ENCODE data around the gene RNF182.
"Not testable (repeated sequence)": the region's sequence is repeated elsewhere in the genome, so short reads cannot be mapped to it uniquely, and the experiment has no call there.

RNF182 gene

DNA sequence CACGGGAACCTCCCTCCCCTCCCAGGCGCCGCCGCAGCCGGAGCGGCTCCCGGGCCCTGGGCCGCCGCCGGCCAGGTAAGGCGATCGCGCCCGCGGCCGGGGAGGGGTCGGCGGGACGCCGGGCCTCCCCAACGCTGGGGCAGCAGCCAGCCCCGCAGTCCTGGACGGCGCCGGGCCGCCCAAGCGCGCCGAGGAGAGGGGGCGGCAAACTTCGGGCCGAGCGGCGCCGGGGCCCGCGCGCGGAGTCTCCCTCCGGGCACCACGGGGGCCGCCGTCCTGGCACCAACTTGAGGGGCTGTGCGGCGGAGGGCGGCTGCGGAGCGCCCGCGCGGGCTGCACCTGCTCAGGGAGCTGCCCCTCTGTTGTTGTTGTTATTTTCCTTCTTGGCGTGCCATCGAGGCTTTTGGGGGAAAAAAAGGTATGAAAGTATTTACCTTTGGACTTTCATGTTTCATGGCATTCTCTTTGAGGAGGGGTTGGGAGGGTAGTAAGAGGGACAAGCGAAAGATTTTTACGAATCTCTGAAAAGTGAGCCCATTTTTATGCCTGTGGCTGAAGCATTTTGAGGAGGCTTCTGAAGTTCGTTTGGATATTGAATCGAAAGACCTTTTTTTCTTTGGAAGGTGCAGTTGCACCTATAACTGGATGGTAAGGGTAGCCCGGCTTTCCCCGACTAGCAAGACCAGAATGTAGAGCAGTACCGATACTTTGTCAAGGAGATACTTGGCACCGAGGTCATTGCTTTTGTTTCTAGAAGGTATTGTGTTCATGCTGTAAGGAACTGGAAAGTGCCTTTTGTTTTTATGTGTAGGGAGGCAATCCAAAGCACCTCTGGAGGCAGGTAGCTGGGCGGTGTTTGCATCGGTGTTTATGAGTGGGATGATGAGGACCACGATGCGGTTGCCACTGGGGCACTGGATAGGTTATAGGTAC, at the start of gene RNF182:
TSS of gene RNF182 (plus strand) at position 4 of the 933 bp plus-strand sequence. CDS start 52,168 bp downstream, outside the sequence.
- peak; percentile 85 for DNase-seq (ENCODE audit: insufficient read length, low spot score)
- FAIRE-seq: peak; percentile 80
- TF ChIP-seq POLR2A (IDR thresholded peaks at IDR 0.05; ENCODE audit: low read depth, low read length): peak; percentile 24; the same call in 1 of the 2 replicates

DNA sequence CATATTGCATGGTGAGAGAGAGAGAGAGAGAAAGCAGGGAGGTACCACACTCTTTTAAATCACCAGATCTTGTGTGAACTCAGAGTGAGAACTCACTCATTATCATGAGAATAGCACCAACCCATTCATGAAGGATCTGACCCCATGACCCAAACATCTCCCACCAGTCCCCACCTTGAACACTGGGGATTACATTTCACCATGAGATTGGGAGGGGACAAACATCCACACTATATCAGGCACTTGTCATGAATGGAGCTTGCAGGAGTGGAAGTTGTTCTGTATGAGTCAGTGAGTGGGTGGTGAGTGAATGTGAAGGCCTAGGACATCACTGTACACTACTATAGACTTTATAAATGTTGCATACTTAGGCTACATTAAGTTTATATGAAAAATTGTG, 47.7 kb upstream of the RNF182 start:
- FAIRE-seq (no peak), DNase-seq (ENCODE audit: insufficient read length, low spot score) (no peak)
- TF ChIP-seq POLR2A (IDR thresholded peaks at IDR 0.05; ENCODE audit: low read depth, low read length): no peak

DNA sequence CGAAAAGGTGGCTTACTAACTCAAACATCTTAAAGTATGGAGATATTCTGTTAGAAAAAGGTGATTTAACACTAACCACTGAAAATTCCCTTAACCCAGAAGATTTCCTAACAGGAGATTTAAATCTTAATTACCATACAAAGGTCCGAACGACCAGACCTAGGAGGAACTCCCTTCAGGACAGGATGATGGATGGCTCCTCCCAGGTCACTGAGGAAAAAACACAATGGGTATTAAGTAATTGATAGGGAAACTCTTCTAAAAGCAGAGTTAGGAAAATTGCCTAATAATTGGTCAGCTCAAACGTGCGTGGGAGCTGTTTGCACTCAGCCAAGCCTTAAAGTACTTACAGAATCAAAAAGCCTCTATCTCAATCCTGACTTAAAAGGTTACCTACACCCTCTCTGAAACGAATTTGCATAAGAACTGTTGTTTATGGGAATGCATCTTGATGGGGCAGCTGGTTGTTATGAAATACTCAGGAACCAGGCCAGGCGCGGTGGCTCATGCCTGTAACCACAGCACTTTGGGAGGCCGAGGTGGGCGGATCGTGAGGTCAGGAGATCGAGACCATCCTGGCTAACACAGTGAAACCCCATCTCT, 44.6 kb upstream of the RNF182 start:
- DNase-seq (ENCODE audit: insufficient read length, low spot score); FAIRE-seq: not testable (repeated sequence)

DNA sequence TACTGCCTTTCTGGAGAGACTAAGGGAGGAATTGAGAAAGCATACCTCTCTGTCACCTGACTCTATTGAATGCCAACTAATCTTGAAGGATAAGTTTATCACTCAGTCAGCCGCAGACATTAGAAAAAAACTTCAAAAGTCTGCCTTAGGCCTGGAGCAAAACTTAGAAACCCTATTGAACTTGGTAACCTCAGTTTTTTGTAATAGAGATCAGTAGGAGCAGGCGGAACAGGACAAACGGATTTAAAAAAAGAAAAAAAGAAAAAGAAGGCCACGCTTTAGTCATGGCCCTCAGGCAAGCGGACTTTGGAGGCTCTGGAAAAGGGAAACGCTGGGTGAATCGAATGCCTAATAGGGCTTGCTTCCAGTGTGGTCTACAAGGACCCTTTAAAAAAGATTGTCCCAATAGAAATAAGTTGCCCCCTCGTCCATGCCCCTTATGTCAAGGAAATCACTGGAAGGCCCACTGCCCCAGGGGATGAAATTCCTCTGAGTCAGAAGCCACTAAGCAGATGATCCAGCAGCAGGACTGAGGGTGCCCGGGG, 43.1 kb upstream of the RNF182 start:
- DNase-seq (ENCODE audit: insufficient read length, low spot score): no peak
- no peak for TF ChIP-seq POLR2A (IDR thresholded peaks at IDR 0.05; ENCODE audit: low read depth, low read length)
- no peak for FAIRE-seq

DNA sequence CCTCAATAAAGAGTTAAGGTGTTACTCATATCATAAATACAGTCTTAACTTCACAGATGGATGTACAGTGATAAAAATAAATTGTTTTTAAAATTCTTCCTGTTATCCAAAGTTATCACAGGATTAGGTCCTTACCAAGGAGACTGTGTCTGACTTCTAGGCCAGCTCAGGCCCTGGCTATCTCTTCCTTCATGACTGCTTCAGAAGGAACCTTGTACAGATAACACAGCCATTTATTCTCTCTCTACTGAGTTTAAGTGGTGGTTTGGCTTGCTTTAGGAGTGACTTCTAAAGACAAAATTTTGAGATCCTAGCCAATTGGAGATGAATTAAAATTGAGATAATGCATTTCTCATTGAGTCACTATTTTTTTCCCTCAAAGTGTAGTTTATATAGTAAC, 40.8 kb upstream of the RNF182 start:
- TF ChIP-seq POLR2A (IDR thresholded peaks at IDR 0.05; ENCODE audit: low read depth, low read length): no peak
- DNase-seq (ENCODE audit: insufficient read length, low spot score) (no peak), FAIRE-seq (no peak)

DNA sequence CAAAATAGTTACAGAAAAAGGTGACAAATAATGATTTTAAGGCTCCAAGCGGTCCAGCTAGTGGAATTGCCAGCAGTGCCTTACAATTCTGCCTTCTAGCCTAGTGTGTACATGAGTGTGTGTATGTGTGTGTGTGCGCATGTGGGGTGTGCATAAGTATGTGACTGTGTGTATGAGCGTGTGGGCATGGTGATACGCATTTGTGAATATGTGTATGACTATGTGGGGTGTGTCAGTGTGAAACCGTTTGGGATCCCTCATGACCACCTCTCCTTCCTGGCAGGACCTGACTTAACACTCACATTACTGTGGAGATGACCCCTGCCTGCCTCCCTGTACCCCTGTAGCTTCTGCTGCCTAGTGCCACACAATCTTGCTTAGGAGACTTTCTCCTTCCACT, 40.4 kb upstream of the RNF182 start:
- no peak for TF ChIP-seq POLR2A (IDR thresholded peaks at IDR 0.05; ENCODE audit: low read depth, low read length)
- FAIRE-seq (no peak), DNase-seq (ENCODE audit: insufficient read length, low spot score) (no peak)

- no peak for DNase-seq (ENCODE audit: insufficient read length, low spot score)
Measured at GRCh38 chr6:13885601-13886000, 39.2 kb upstream of the RNF182 start.

GRCh38 chr6:13886949-13887348, 37.8 kb upstream of the RNF182 start:
- FAIRE-seq (no peak), DNase-seq (ENCODE audit: insufficient read length, low spot score) (no peak)
- no peak for TF ChIP-seq POLR2A (IDR thresholded peaks at IDR 0.05; ENCODE audit: low read depth, low read length)

More at GRCh38 chr6:13885601-13886000, 39.2 kb upstream of the RNF182 start:
- no peak for TF ChIP-seq POLR2A (IDR thresholded peaks at IDR 0.05; ENCODE audit: low read depth, low read length)
- FAIRE-seq: no peak

DNA sequence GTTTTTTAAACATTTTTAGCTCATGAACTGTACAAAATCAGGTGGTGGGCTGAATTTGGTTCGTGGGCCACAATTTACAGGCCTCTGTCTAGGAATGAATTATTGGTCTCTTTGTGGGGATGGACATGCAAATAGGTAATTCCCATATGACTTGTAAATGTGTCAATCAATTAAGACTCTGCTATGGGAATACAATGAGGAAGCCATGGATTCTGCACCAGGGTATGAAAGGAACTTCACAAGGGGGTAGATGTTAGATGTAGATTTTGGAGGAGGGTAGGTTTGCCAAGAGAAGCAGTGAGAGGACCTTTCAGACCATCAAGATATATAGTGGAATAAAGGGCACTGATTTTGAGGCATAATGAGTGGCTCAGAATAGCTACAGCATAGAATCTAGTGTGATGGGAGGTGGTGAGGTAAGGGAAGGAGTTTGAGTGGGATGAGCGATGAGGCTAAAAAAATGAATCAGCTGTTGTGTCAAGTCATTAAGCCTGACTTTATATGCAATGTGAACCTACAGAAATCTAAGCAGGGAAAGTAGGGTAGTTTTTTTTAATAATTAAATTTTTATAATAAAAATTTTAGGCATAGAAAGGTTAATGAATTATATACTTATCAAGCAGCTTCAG, 32.6 kb upstream of the RNF182 start:
- FAIRE-seq: no peak
- DNase-seq (ENCODE audit: insufficient read length, low spot score): no peak

DNA sequence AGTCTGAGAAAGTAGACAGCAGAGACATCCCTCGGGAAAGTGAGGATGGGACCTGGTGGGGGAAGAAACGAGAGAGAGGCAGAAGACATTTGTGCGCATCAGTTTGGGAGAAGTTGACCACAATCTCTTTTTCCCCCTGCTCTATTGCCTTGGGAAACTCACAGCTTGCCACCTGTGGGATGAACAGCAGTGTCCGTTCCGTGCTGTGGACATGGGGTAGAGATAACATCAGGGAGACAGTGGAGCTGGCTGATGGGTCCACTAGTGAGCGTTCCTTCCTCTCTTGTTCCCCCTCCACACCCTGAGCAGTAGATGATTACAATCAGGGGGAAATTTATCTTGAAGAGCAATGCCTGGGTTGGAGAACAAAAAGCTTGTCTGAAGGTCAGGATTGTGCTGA, 21.8 kb upstream of the RNF182 start:
- no peak for DNase-seq (ENCODE audit: insufficient read length, low spot score)
- no peak for TF ChIP-seq POLR2A (IDR thresholded peaks at IDR 0.05; ENCODE audit: low read depth, low read length)
- no peak for FAIRE-seq

More for the DNA sequence above, 32.6 kb upstream of the RNF182 start:
- no peak for TF ChIP-seq POLR2A (IDR thresholded peaks at IDR 0.05; ENCODE audit: low read depth, low read length)

DNA sequence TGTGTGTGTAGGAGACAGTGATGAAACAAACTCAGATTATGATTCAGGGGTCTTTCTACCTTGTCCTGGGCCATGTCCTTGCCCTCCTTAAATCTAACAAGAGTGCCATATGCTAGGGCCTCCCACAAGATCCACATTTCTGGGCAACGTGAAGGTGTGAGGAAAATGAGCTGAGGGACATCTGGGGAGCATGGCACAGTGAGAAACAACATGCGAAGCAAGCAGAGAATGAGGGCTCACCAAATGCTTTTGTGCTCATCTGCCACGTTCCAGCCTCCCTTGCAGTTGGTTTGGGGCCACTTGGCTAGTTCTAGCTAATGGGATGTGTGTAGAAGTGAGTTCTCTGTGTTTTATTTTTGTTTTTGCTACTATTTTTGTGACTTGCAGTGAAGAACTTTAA, 21.4 kb upstream of the RNF182 start:
- FAIRE-seq (no peak), DNase-seq (ENCODE audit: insufficient read length, low spot score) (no peak)
- no peak for TF ChIP-seq POLR2A (IDR thresholded peaks at IDR 0.05; ENCODE audit: low read depth, low read length)

GRCh38 chr6:13907001-13907350, 17.8 kb upstream of the RNF182 start:
- TF ChIP-seq POLR2A (IDR thresholded peaks at IDR 0.05; ENCODE audit: low read depth, low read length): no peak
- DNase-seq (ENCODE audit: insufficient read length, low spot score) (no peak), FAIRE-seq (no peak)

GRCh38 chr6:13907614-13908215, 17.0 kb upstream of the RNF182 start:
- no peak for DNase-seq (ENCODE audit: insufficient read length, low spot score)
- no peak for FAIRE-seq
- TF ChIP-seq POLR2A (IDR thresholded peaks at IDR 0.05; ENCODE audit: low read depth, low read length): no peak

DNA sequence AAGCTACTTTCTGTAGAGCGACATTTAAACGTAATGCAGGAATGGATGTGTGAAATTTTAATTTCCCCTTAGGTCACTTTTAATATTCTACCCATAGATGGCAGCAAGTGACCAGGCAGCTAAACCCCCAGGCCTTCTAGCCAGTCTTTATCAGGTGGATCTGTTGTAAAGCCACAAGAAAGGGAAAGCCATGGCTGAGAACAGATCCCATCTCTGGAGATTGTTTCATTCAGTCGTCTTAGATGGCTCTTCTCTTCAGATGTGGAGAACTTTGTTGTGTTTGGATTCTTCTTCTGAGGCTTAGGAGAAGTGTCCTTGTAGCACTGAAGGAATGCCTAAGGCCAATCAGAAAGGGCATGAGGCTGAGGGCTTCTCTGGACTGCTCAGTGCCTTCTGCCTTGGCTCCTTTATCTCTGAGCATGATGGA, 15.8 kb upstream of the RNF182 start:
- peak; percentile 96 for FAIRE-seq
- peak; percentile 69 for DNase-seq (ENCODE audit: insufficient read length, low spot score)

More for the DNA sequence above, 15.8 kb upstream of the RNF182 start:
- no peak for TF ChIP-seq POLR2A (IDR thresholded peaks at IDR 0.05; ENCODE audit: low read depth, low read length)
